K562 (cell line): ENCODE measurements around the gene NAGLU. TPM values are rescaled to one million over a fixed set of nuclear protein-coding genes. Genes with fewer than 3 reads are reported as not detected.
A peak's percentile ranks its signal among the peaks of the same experiment; 100 is the strongest.

Experiments used
- CHD1 ChIP-seq: fragments of 200-600 bp; sonication (generic); IDR thresholded peaks from one replicate; pipeline ENCODE4 v1.6.1; 2012; ENCODE audit warnings: mild to moderate bottlenecking, moderate library complexity, low read length, inconsistent platforms
- CTCF ChIP-seq, 3 experiments: IDR thresholded peaks in 2 of 3; conservative IDR thresholded peaks in 1 of 3; 2 replicates each; pipeline ENCODE4 v1.5.1; 2011 to 2012; ENCODE audit warnings: low read length in 3 of 3, mild to moderate bottlenecking in 3 of 3, control low read depth in 2 of 3, improper control_type of control experiment in 1 of 3, inconsistent platforms in 1 of 3, low read depth in 1 of 3, mixed read lengths in 1 of 3, moderate library complexity in 1 of 3; ENCODE audit not compliant: insufficient read depth in 2 of 3
- DACH1 ChIP-seq: fragments of 450-650 bp; IDR thresholded peaks from 2 replicates; pipeline ENCODE4 v1.6.1; 2018; ENCODE audit not compliant: partially characterized antibody
- HMGXB4 ChIP-seq: sonication (generic); formaldehyde crosslinking; IDR thresholded peaks from 2 replicates; pipeline ENCODE4 v1.8.1; 2023; ENCODE audit warnings: mild to moderate bottlenecking, missing genetic modification reagents
- L3MBTL2 ChIP-seq: fragments of 450-650 bp; IDR thresholded peaks from 2 replicates; pipeline ENCODE4 v1.6.1; 2016; ENCODE audit warnings: mild to moderate bottlenecking, moderate library complexity
- MAFG ChIP-seq: fragments of 450-650 bp; conservative IDR thresholded peaks from 2 replicates; pipeline ENCODE4 v1.6.1; 2016; ENCODE audit warnings: missing genetic modification characterization, missing compliant biosample characterization
- NFE2 ChIP-seq: IDR thresholded peaks from 2 replicates; pipeline ENCODE4 v1.6.1; 2014; ENCODE audit warnings: antibody characterized with exemption, low read depth
- NFIC ChIP-seq: fragments of 450-650 bp; IDR thresholded peaks from 2 replicates; pipeline ENCODE4 v1.6.1; 2017; ENCODE audit warnings: mild to moderate bottlenecking, inconsistent platforms
- PHF8 ChIP-seq: fragments of 200-600 bp; sonication (generic); IDR thresholded peaks from 2 replicates; pipeline ENCODE4 v1.6.1; 2012; ENCODE audit warnings: mixed run types, mild to moderate bottlenecking, inconsistent platforms, low read length, moderate library complexity, borderline replicate concordance
- RCOR1 ChIP-seq, 2 experiments: IDR thresholded peaks; 2 replicates each; pipeline ENCODE4 v1.6.1; 2012; ENCODE audit warnings: low read depth in 2 of 2, low read length in 2 of 2, borderline replicate concordance in 1 of 2, improper control_type of control experiment in 1 of 2
- SAP30 ChIP-seq: fragments of 200-600 bp; sonication (generic); IDR thresholded peaks from 2 replicates; pipeline ENCODE4 v1.6.1; 2012; ENCODE audit warnings: borderline replicate concordance, low read depth, mild to moderate bottlenecking, moderate library complexity, low read length, control low read depth, inconsistent platforms; ENCODE audit not compliant: insufficient read depth, poor library complexity, severe bottlenecking
- ZNF592 ChIP-seq: fragments of 450-650 bp; IDR thresholded peaks from 2 replicates; pipeline ENCODE4 v1.6.1; 2017; ENCODE audit warnings: antibody characterized with exemption, mild to moderate bottlenecking
- polyA plus RNA-seq, 8 experiments: library from polyadenylated mRNA; depleted of rRNA in 4 of 8; stranded (reverse) in 5 of 8; unstranded in 3 of 8; fragments of >200 nt; fragmentation: Nextera tagmentation in 2 of 8; fragmentation: Illumina TruSeq in 1 of 8; extraction: Ambion mirVana in 2 of 8; extraction: Trizol in 1 of 8; gene quantifications; 2 replicates each; pipeline versions ENCODE4 v1.2.1 to v1.2.3, GENCODE V29; 2011 to 2014; ENCODE audit warnings: inconsistent platforms in 1 of 8, missing spikeins in 1 of 8
- total RNA-seq, 7 experiments: library from RNA; depleted of rRNA in 6 of 7; stranded (reverse); fragments of >200 nt in 6 of 7; fragmentation: Illumina TruSeq in 2 of 7; extraction: Trizol in 2 of 7; gene quantifications; 2 replicates each; pipeline versions ENCODE4 v1.2.1 to v1.2.3, GENCODE V29; 2011 to 2021; ENCODE audit warnings: low replicate concordance in 1 of 7
- TF ChIP-seq, protein P1 (sequence below), 3 experiments: fragments of 200-800 bp in 1 of 3; fragments of 250-450 bp in 1 of 3; fragments of 450-650 bp in 1 of 3; sonication (Bioruptor Pico) in 1 of 3; sonication (Bioruptor generic) in 1 of 3; formaldehyde crosslinking in 1 of 3; IDR thresholded peaks; 2 replicates each; pipeline versions ENCODE4 v1.6.1 to v1.8.0; 2016 to 2022; ENCODE audit warnings: mild to moderate bottlenecking in 2 of 3, missing genetic modification characterization in 2 of 3, missing compliant biosample characterization in 1 of 3, moderate library complexity in 1 of 3

NAGLU gene
- total and polyA plus RNA-seq, 9 of the 15 experiments (the other 6 are each of a cell fraction or from before 2014, with no cell fraction given), result 0.04 to 21.5 (median 8.5) TPM

- TF ChIP-seq, protein P1, sequence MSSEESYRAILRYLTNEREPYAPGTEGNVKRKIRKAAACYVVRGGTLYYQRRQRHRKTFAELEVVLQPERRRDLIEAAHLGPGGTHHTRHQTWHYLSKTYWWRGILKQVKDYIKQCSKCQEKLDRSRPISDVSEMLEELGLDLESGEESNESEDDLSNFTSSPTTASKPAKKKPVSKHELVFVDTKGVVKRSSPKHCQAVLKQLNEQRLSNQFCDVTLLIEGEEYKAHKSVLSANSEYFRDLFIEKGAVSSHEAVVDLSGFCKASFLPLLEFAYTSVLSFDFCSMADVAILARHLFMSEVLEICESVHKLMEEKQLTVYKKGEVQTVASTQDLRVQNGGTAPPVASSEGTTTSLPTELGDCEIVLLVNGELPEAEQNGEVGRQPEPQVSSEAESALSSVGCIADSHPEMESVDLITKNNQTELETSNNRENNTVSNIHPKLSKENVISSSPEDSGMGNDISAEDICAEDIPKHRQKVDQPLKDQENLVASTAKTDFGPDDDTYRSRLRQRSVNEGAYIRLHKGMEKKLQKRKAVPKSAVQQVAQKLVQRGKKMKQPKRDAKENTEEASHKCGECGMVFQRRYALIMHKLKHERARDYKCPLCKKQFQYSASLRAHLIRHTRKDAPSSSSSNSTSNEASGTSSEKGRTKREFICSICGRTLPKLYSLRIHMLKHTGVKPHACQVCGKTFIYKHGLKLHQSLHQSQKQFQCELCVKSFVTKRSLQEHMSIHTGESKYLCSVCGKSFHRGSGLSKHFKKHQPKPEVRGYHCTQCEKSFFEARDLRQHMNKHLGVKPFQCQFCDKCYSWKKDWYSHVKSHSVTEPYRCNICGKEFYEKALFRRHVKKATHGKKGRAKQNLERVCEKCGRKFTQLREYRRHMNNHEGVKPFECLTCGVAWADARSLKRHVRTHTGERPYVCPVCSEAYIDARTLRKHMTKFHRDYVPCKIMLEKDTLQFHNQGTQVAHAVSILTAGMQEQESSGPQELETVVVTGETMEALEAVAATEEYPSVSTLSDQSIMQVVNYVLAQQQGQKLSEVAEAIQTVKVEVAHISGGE (CRISPR knock-in tag; IDR thresholded peaks at IDR 0.05), result peak in 1 of 3 experiments; percentile 75; a peak in 2 of 6 replicates
- TF ChIP-seq RCOR1 (IDR thresholded peaks at IDR 0.05; ENCODE audit: borderline replicate concordance in 1 of 2, low read depth in 2 of 2, low read length in 2 of 2) (no peak), CHD1 (peak; percentile 63), ZNF592 (0 out of 2 replicates have a peak, but pooled peaks have one; percentile 52), MAFG (tag) (no peak), PHF8 (peak; percentile 3; the same call in 1 of the 2 replicates), HMGXB4 (CRISPR knock-in tag) (peak; percentile 72; the same call in 1 of the 2 replicates), NFE2 (peak; percentile 9; the same call in 1 of the 2 replicates), SAP30 (peak; percentile 6), L3MBTL2 (peak; percentile 36), CTCF (IDR thresholded peaks at IDR 0.05 in 2 of 3, conservative IDR thresholded peaks at IDR 0.05 in 1 of 3; ENCODE audit: insufficient read depth in 2 of 3, low read depth in 1 of 3, low read length in 3 of 3) (0 out of 6 replicates have a peak, but pooled peaks of 1 of the 3 experiments have one; percentile 8), DACH1 (peak; percentile 81), NFIC (peak; percentile 77)
Measured at GRCh38 chr17:42562388-42563142, 26.5 kb downstream of the NAGLU start (continued).
